A673 (cell line): ENCODE data around the gene SIN3B. TPM values are rescaled to one million over a fixed set of nuclear protein-coding genes. Genes with fewer than 3 reads are reported as not detected.

ENCODE experiments used
- BruUV-seq: library from RNA; stranded (reverse); fragments of 400-500 nt; replicated peaks from 2 replicates; lab custom pipeline; 2021; lab: Mats Ljungman, UMichigan
- CTCF ChIA-PET: fragments of 300-600 bp; sonication (Branson Sonifier 250); formaldehyde crosslinking; loops from one replicate; lab custom pipeline; 2022; ENCODE audit warnings: antibody characterized with exemption; lab: Charles Lee
- POLR2A ChIA-PET: fragments of 300-600 bp; sonication (Branson Sonifier 250); formaldehyde crosslinking; loops from one replicate; lab custom pipeline; 2022; ENCODE audit warnings: antibody characterized with exemption; ENCODE audit not compliant: low non-redundant PET; lab: Charles Lee
- DNase-seq: peaks from one replicate; pipeline ENCODE4 v3.0.0-alpha.2; 2015; ENCODE audit warnings: low spot score
- H3K27ac ChIP-seq: fragments of 200-600 bp; sonication (generic); 2 replicates; pipeline ENCODE4 v1.5.1; 2016; ENCODE audit warnings: mixed run types, low read depth, mild to moderate bottlenecking, mixed read lengths, antibody characterized with exemption, low read length; ENCODE audit not compliant: poor library complexity, severe bottlenecking
- H3K27me3 ChIP-seq: fragments of 200-600 bp; sonication (generic); replicated peaks from 2 replicates; pipeline ENCODE4 v1.6.1; 2017; ENCODE audit warnings: mixed run types, low read depth, mild to moderate bottlenecking, mixed read lengths, antibody characterized with exemption, low read length; ENCODE audit not compliant: insufficient read depth, poor library complexity
- H3K36me3 ChIP-seq: fragments of 200-600 bp; sonication (generic); 2 replicates; pipeline ENCODE4 v1.6.1; 2016; ENCODE audit warnings: mixed run types, mild to moderate bottlenecking, mixed read lengths, antibody characterized with exemption, low read length; ENCODE audit not compliant: insufficient read depth, poor library complexity, severe bottlenecking
- H3K4me1 ChIP-seq: fragments of 200-600 bp; sonication (generic); 2 replicates; pipeline ENCODE4 v1.6.1; 2017; ENCODE audit warnings: mixed run types, mild to moderate bottlenecking, mixed read lengths, antibody characterized with exemption, low read length; ENCODE audit not compliant: insufficient read depth, poor library complexity, severe bottlenecking
- H3K4me3 ChIP-seq: fragments of 200-600 bp; sonication (generic); 2 replicates; pipeline ENCODE4 v1.5.1; 2016; ENCODE audit warnings: low read depth, mixed run types, mild to moderate bottlenecking, mixed read lengths, low read length; ENCODE audit not compliant: poor library complexity, severe bottlenecking
- H3K9me3 ChIP-seq: fragments of 200-600 bp; sonication (generic); 2 replicates; pipeline ENCODE4 v1.6.1; 2016; ENCODE audit warnings: mixed run types, low read depth, mild to moderate bottlenecking, mixed read lengths, antibody characterized with exemption, low read length; ENCODE audit not compliant: poor library complexity, severe bottlenecking
- CTCF ChIP-seq: fragments of 300-800, 200-600 bp; sonication (generic); conservative IDR thresholded peaks from 2 replicates; pipeline ENCODE4 v1.5.1; 2017; ENCODE audit warnings: low read depth, mild to moderate bottlenecking, antibody characterized with exemption, low read length, moderate library complexity, mixed read lengths
- EZH2 ChIP-seq: fragments of 200-600 bp; sonication (generic); IDR thresholded peaks from 2 replicates; pipeline ENCODE4 v1.6.1; 2017; ENCODE audit warnings: borderline replicate concordance, low read depth, mild to moderate bottlenecking, mixed read lengths, antibody characterized with exemption, low read length; ENCODE audit not compliant: poor library complexity, severe bottlenecking
- intact Hi-C: fragments of 100-400 bp; cut with micrococcal nuclease; formaldehyde crosslinking; loops from one replicate; pipeline ENCODE4 v1.10.0; 2022; ENCODE audit not compliant: unreplicated experiment
- total RNA-seq: library from RNA; stranded (reverse); gene quantifications from 2 replicates; pipeline ENCODE4 v1.2.3, GENCODE V29; 2021

The SIN3B gene
- total RNA-seq, 1 experiment from 2014 or later = 76.7 TPM

- ChIA-PET POLR2A (no interaction called here), CTCF (no interaction called here)
- no peak for DNase-seq
- BruUV-seq = no TSS peak
- Histone ChIP-seq H3K27me3 (no peaks in the 10 kb centered on the region), H3K36me3 (no peaks in the 10 kb centered on the region), H3K4me3 (no peak overlapping the region), H3K9me3 (no peaks in the 10 kb centered on the region), H3K4me1 (no peaks in the 10 kb centered on the region), H3K27ac (no peak overlapping the region)
- intact Hi-C loops = no loop called here
- TF ChIP-seq EZH2 (no peak), CTCF (no peak)
These were observed 61.4 kb downstream of the SIN3B start for GRCh38 chr19:16890461-16891184.

DNA sequence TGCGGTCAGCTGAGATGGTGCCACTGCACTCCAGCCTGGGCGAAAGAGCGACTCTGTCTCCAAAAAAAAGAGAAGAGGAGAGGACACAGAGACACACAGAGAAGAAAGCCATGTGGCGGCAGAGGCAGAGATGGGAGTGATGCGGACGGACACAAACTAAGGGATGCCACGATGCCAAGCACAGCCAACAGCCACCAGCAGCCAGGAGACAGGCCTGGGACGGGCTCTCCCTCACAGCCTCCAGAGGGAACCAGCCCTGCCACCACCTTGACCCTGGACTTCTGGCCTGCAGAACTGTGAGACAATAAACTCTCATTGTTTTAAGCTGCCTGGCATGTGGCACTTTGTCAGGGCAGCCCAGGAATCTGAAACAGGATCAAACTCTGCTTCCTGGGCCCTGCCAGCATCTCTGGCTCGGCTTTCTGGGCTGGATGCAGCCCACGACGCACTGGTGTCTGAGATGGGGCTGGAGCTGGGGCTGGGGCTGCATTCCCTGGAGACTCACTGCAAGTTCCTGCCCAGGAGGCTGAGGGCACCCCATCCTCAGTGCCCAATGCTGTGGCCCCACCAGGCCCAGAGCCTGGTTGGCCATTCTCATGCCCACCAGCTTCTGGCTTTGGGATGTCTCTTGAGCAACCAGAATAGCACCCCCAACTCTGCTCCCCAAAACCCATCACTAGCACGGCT lies 62.6 kb downstream of the SIN3B start:
- Histone ChIP-seq H3K36me3 (no peaks in the 10 kb centered on the region), H3K4me3 (no peak overlapping the region), H3K27ac (no peak overlapping the region), H3K27me3 (no peaks in the 10 kb centered on the region), H3K4me1 (no peaks in the 10 kb centered on the region), H3K9me3 (no peaks in the 10 kb centered on the region)
- POLR2A ChIA-PET = interaction anchor here (0.5 kb wide), 1 partner anchor 127 kb away, joined by 3 read pairs; no protein-coding TSS in a partner anchor
- intact Hi-C loops = no loop called here
- no peak for DNase-seq
- TF ChIP-seq EZH2 (no peak), CTCF (no peak)
- CTCF ChIA-PET = interaction anchor here (0.5 to 0.6 kb wide), 2 partner anchors 14 to 113 kb away, joined by 5 to 9 read pairs; no protein-coding TSS in a partner anchor
- BruUV-seq = no TSS peak

- Histone ChIP-seq H3K4me1 (peaks cover under 1% of the 10 kb centered on the region), H3K9me3 (no peaks in the 10 kb centered on the region), H3K27ac (no peak overlapping the region), H3K36me3 (no peaks in the 10 kb centered on the region), H3K27me3 (no peaks in the 10 kb centered on the region), H3K4me3 (no peak overlapping the region)
- ChIA-PET CTCF (no interaction called here), POLR2A (interaction anchor here (0.5 kb wide), 1 partner anchor 127 kb away, joined by 3 read pairs; no protein-coding TSS in a partner anchor)
- no peak for TF ChIP-seq CTCF
- no peak for TF ChIP-seq EZH2
- no peak for DNase-seq
- intact Hi-C loops = no loop called here
- BruUV-seq = no TSS peak
These were observed 63.2 kb downstream of the SIN3B start for GRCh38 chr19:16892436-16892835.
